ENCODE measurements around the gene LRPAP1.
"Not testable (repeated sequence)": the region's sequence is repeated elsewhere in the genome, so short reads cannot be mapped to it uniquely, and the experiment has no call there.

The LRPAP1 gene

GRCh38 chr4:3471098-3471760, 61.0 kb downstream of the LRPAP1 start:
- no peak for FAIRE-seq

- FAIRE-seq: no peak
Observed at GRCh38 chr4:3470244-3471097, 61.8 kb downstream of the LRPAP1 start.

- no peak for FAIRE-seq
Observed at GRCh38 chr4:3469386-3470243, 62.6 kb downstream of the LRPAP1 start.

GRCh38 chr4:3468804-3469203, 63.4 kb downstream of the LRPAP1 start:
- no peak for FAIRE-seq

- no peak for FAIRE-seq
Observed at GRCh38 chr4:3468154-3468553, 64.1 kb downstream of the LRPAP1 start.

- FAIRE-seq: no peak
Observed at GRCh38 chr4:3467601-3468031, 64.6 kb downstream of the LRPAP1 start.

GRCh38 chr4:3466691-3467600, 65.3 kb downstream of the LRPAP1 start:
- no peak for FAIRE-seq

- FAIRE-seq: no peak
Observed at GRCh38 chr4:3465698-3466671, 66.2 kb downstream of the LRPAP1 start.

GRCh38 chr4:3464911-3465697, 67.1 kb downstream of the LRPAP1 start:
- no peak for FAIRE-seq

GRCh38 chr4:3464349-3464905, 67.8 kb downstream of the LRPAP1 start:
- FAIRE-seq: no peak

- no peak for FAIRE-seq
Observed at GRCh38 chr4:3463556-3464348, 68.5 kb downstream of the LRPAP1 start.

GRCh38 chr4:3462790-3463415, 69.3 kb downstream of the LRPAP1 start, which contains the start of gene DOK7:
Gene DOK7, plus strand, starts transcription at chr4:3463306. Its CDS starts 70 bp downstream, at chr4:3463376.
- no peak for FAIRE-seq

GRCh38 chr4:3462321-3462789, 69.9 kb downstream of the LRPAP1 start:
- no peak for FAIRE-seq

GRCh38 chr4:3461515-3462291, 70.5 kb downstream of the LRPAP1 start:
- no peak for FAIRE-seq

GRCh38 chr4:3460926-3461325, 71.3 kb downstream of the LRPAP1 start:
- FAIRE-seq: no peak

- FAIRE-seq: not testable (repeated sequence)
Observed at GRCh38 chr4:3459156-3459555, 73.1 kb downstream of the LRPAP1 start.

GRCh38 chr4:3458371-3458770, 73.9 kb downstream of the LRPAP1 start:
- no peak for FAIRE-seq
